HepG2 (cell line): ENCODE measurements around the gene KIAA2012. TPM values are rescaled to one million over a fixed set of nuclear protein-coding genes. Genes with fewer than 3 reads are reported as not detected.

ENCODE experiments used
- BHLHE40 ChIP-seq: IDR thresholded peaks from 2 replicates; pipeline ENCODE4 v1.6.1; 2011; ENCODE audit warnings: low read length, improper control_type of control experiment
- ISX ChIP-seq: sonication (generic); formaldehyde crosslinking; conservative IDR thresholded peaks from 2 replicates; pipeline ENCODE4 v1.5.0; 2020; ENCODE audit warnings: missing genetic modification reagents
- POGK ChIP-seq: sonication (generic); formaldehyde crosslinking; conservative IDR thresholded peaks from 2 replicates; pipeline ENCODE4 v1.8.0; 2022; ENCODE audit warnings: mild to moderate bottlenecking, moderate library complexity, missing genetic modification reagents
- RFX5 ChIP-seq: IDR thresholded peaks from 2 replicates; pipeline ENCODE4 v1.6.1; 2011; ENCODE audit warnings: low read depth, low read length, improper control_type of control experiment
- ZMYM2 ChIP-seq: sonication (generic); formaldehyde crosslinking; IDR thresholded peaks from 2 replicates; pipeline ENCODE4 v1.8.0; 2022; ENCODE audit warnings: mild to moderate bottlenecking, missing genetic modification reagents
- ZNF281 ChIP-seq: sonication (generic); formaldehyde crosslinking; IDR thresholded peaks from 2 replicates; pipeline ENCODE4 v1.4.0; 2020; ENCODE audit warnings: missing genetic modification reagents, borderline replicate concordance
- ZNF619 ChIP-seq: sonication (generic); formaldehyde crosslinking; IDR thresholded peaks from 2 replicates; pipeline ENCODE4 v1.4.0; 2020; ENCODE audit warnings: mild to moderate bottlenecking, missing genetic modification reagents
- polyA plus RNA-seq, 8 experiments: library from polyadenylated mRNA; depleted of rRNA in 3 of 8; stranded (reverse) in 7 of 8; unstranded in 1 of 8; fragments of >200 nt; fragmentation: Illumina TruSeq in 4 of 8; extraction: Trizol in 4 of 8; gene quantifications; 2 replicates each; pipeline versions ENCODE4 v1.2.1 to v1.2.3, GENCODE V29; 2011 to 2016; ENCODE audit warnings: low read depth in 4 of 8, missing spikeins in 1 of 8, mixed read lengths in 1 of 8; ENCODE audit not compliant: insufficient read depth in 1 of 8
- total RNA-seq, 5 experiments: library from RNA; depleted of rRNA; stranded (reverse); fragments of >200 nt; fragmentation: Illumina TruSeq; extraction: Trizol; gene quantifications; 2 replicates each; pipeline ENCODE4 v1.2.3, GENCODE V29; 2016; ENCODE audit warnings: low read depth in 1 of 5
- TF ChIP-seq, protein P1 (sequence below): sonication (generic); formaldehyde crosslinking; IDR thresholded peaks from 2 replicates; pipeline ENCODE4 v1.4.0; 2020; ENCODE audit warnings: mild to moderate bottlenecking, missing genetic modification reagents

KIAA2012 gene
- total and polyA plus RNA-seq, 2 of the 13 experiments (the other 11 are each of a cell fraction or from before 2014, with no cell fraction given), result not detected

- TF ChIP-seq ZNF281 (CRISPR knock-in tag), result no peak
- TF ChIP-seq, protein P1, sequence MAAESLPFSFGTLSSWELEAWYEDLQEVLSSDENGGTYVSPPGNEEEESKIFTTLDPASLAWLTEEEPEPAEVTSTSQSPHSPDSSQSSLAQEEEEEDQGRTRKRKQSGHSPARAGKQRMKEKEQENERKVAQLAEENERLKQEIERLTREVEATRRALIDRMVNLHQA, result no peak
- no peak for TF ChIP-seq RFX5
- TF ChIP-seq ISX (CRISPR knock-in tag), result no peak
- TF ChIP-seq ZNF619, result no peak
- TF ChIP-seq POGK (CRISPR knock-in tag), result no peak
- no peak for TF ChIP-seq ZMYM2 (CRISPR knock-in tag)
- TF ChIP-seq BHLHE40, result no peak
- TF ChIP-seq, all 625 proteins: peak for 0
These were observed 123.7 kb downstream of the KIAA2012 start (continued) for GRCh38 chr2:202196727-202197126.
